Right atrium auricular region (tissue), 2 donors: Measurements from ENCODE around the gene FBXL20. TPM values are rescaled to one million over a fixed set of nuclear protein-coding genes. Genes with fewer than 3 reads are reported as not detected.

Source experiments
- DNase-seq: peaks from one replicate; pipeline ENCODE4 v3.0.0-alpha.2; 2019; ENCODE audit warnings: low spot score
- H3K27ac ChIP-seq, 2 donors: fragments of 200-600 bp; sonication (generic); 1 replicate in 1 of 2; 2 replicates in 1 of 2; pipeline ENCODE4 v1.5.1; 2016 to 2019
- H3K27me3 ChIP-seq, 2 donors: fragments of 200-600 bp; sonication (generic); one replicate each; pipeline versions ENCODE4 v1.5.1 to v1.6.0; 2017 to 2019
- H3K36me3 ChIP-seq: fragments of 200-600 bp; sonication (generic); one replicate; pipeline ENCODE4 v1.5.1; 2016
- H3K4me1 ChIP-seq, 2 donors: fragments of 200-600 bp; sonication (generic); one replicate each; pipeline versions ENCODE4 v1.5.1 to v1.6.0; 2017 to 2019
- H3K4me3 ChIP-seq, 2 donors: fragments of 200-600 bp; sonication (generic); 1 replicate in 1 of 2; 2 replicates in 1 of 2; pipeline ENCODE4 v1.5.1; 2017 to 2019; ENCODE audit warnings: mild to moderate bottlenecking in 1 of 2, moderate library complexity in 1 of 2
- H3K9me3 ChIP-seq, 2 donors: fragments of 200-600 bp; sonication (generic); one replicate each; pipeline ENCODE4 v1.5.1; 2019
- CTCF ChIP-seq, 2 donors: fragments of 200-600 bp; sonication (generic); IDR thresholded peaks; one replicate each; pipeline ENCODE4 v1.5.1; 2019; ENCODE audit warnings: antibody characterized with exemption in 2 of 2
- total RNA-seq, 2 donors: library from RNA; depleted of rRNA; stranded (reverse); fragments of >200 nt; gene quantifications; one replicate each; pipeline ENCODE4 v1.1.0, GENCODE V29; 2016

The FBXL20 gene
- total RNA-seq, 2 donors from 2014 or later: 7.6 to 7.7 TPM

- Histone ChIP-seq H3K9me3 (no peaks in the 10 kb centered on the region), H3K27ac (no peak overlapping the region), H3K4me1 (peaks cover 0 to 21% of the 10 kb centered on the region in 2 donors), H3K36me3 (no peaks in the 10 kb centered on the region), H3K4me3 (no peak overlapping the region), H3K27me3 (no peaks in the 10 kb centered on the region)
- DNase-seq: no peak
- no peak for TF ChIP-seq CTCF (IDR thresholded peaks at IDR 0.05)
Measured at GRCh38 chr17:39222866-39223834, 178.3 kb downstream of the FBXL20 start.

GRCh38 chr17:39222151-39222550, 179.3 kb downstream of the FBXL20 start:
- H3K36me3 ChIP-seq: no peaks in the 10 kb centered on the region
- H3K27ac ChIP-seq: no peak overlapping the region
- H3K9me3 ChIP-seq: no peaks in the 10 kb centered on the region
- no peak for DNase-seq
- H3K27me3 ChIP-seq: no peaks in the 10 kb centered on the region
- TF ChIP-seq CTCF (IDR thresholded peaks at IDR 0.05): no peak
- H3K4me1 ChIP-seq: peaks cover 0 to 21% of the 10 kb centered on the region in 2 donors
- no peak overlapping the region for H3K4me3 ChIP-seq

GRCh38 chr17:39221572-39221971, 179.9 kb downstream of the FBXL20 start:
- Histone ChIP-seq H3K27me3 (no peaks in the 10 kb centered on the region), H3K4me1 (peaks cover 0 to 20% of the 10 kb centered on the region in 2 donors), H3K27ac (no peak overlapping the region)

GRCh38 chr17:39219647-39220154, 181.7 kb downstream of the FBXL20 start:
- Histone ChIP-seq H3K4me1 (peaks cover 0 to 2% of the 10 kb centered on the region in 2 donors), H3K4me3 (no peak overlapping the region), H3K27me3 (no peaks in the 10 kb centered on the region), H3K36me3 (no peaks in the 10 kb centered on the region), H3K27ac (peak overlapping the region; percentile 1 to 35), H3K9me3 (no peaks in the 10 kb centered on the region)
- DNase-seq: no peak
- TF ChIP-seq CTCF (IDR thresholded peaks at IDR 0.05): no peak

More at GRCh38 chr17:39221572-39221971, 179.9 kb downstream of the FBXL20 start:
- TF ChIP-seq CTCF (IDR thresholded peaks at IDR 0.05): no peak
- no peaks in the 10 kb centered on the region for H3K36me3 ChIP-seq
- no peaks in the 10 kb centered on the region for H3K9me3 ChIP-seq
- DNase-seq: no peak
- H3K4me3 ChIP-seq: no peak overlapping the region

- Histone ChIP-seq H3K4me3 (no peak overlapping the region), H3K9me3 (no peaks in the 10 kb centered on the region), H3K27me3 (no peaks in the 10 kb centered on the region), H3K4me1 (no peaks in the 10 kb centered on the region), H3K27ac (no peak overlapping the region), H3K36me3 (no peaks in the 10 kb centered on the region)
- no peak for DNase-seq
- no peak for TF ChIP-seq CTCF (IDR thresholded peaks at IDR 0.05)
Measured at GRCh38 chr17:39218906-39219305, 182.5 kb downstream of the FBXL20 start.
